Ishikawa (cell line): ENCODE results near the gene MED28.

Experiments used
- CEBPB ChIP-seq: IDR thresholded peaks from 2 replicates; pipeline ENCODE4 v1.6.1; 2012
- CREB1 ChIP-seq: IDR thresholded peaks from 2 replicates; pipeline ENCODE4 v1.6.1; 2012; ENCODE audit warnings: low read depth
- EGR1 ChIP-seq: IDR thresholded peaks from 2 replicates; pipeline ENCODE4 v1.6.1; 2012
- EP300 ChIP-seq: IDR thresholded peaks from 2 replicates; pipeline ENCODE4 v1.6.1; 2012; ENCODE audit warnings: borderline replicate concordance
- FOXM1 ChIP-seq: IDR thresholded peaks from 2 replicates; pipeline ENCODE4 v1.6.1; 2012; ENCODE audit warnings: low read depth, borderline replicate concordance
- NFIC ChIP-seq: IDR thresholded peaks from 2 replicates; pipeline ENCODE4 v1.6.1; 2012
- RAD21 ChIP-seq: IDR thresholded peaks from 2 replicates; pipeline ENCODE4 v1.6.1; 2012; ENCODE audit warnings: low read depth
- TAF1 ChIP-seq: IDR thresholded peaks from 2 replicates; pipeline ENCODE4 v1.6.1; 2012; ENCODE audit warnings: low read depth, mild to moderate bottlenecking
- TCF12 ChIP-seq: IDR thresholded peaks from 2 replicates; pipeline ENCODE4 v1.6.1; 2012; ENCODE audit warnings: low read depth
- TEAD4 ChIP-seq: IDR thresholded peaks from 2 replicates; pipeline ENCODE4 v1.6.1; 2012
- YY1 ChIP-seq: IDR thresholded peaks from 2 replicates; pipeline ENCODE4 v1.6.1; 2012; ENCODE audit warnings: low read depth
- ZBTB7A ChIP-seq: IDR thresholded peaks from 2 replicates; pipeline ENCODE4 v1.6.1; 2012; ENCODE audit warnings: low read depth
- TF ChIP-seq, protein P1 (sequence below): IDR thresholded peaks from 2 replicates; pipeline ENCODE4 v1.6.1; 2012
- TF ChIP-seq, protein P2 (sequence below): IDR thresholded peaks from 2 replicates; pipeline ENCODE4 v1.6.1; 2012; ENCODE audit warnings: low read depth, mild to moderate bottlenecking
- TF ChIP-seq, protein P3 (sequence below): IDR thresholded peaks from 2 replicates; pipeline ENCODE4 v1.6.1; 2012

The MED28 gene

DNA sequence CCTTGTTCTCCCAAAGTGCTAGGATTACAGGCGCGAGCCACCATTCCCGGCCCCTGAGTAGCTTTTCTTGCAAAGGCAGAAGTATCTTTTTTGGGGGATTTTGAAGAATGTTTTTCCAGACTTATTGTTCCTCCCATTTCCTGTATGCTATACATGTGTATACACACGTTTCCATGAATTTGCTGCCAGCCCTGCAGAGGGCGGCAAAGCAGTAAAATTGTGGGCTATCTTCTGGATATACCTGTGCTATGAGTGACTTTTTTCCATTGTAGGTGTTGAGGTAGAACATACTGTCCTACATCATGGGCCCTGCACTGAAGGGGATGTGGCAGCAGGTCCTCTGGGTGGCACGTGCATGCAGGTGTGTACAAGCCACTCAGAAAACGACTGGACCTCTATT lies 16.9 kb upstream of the MED28 start:
- TF ChIP-seq TEAD4 (no peak), CEBPB (no peak), CREB1 (no peak), NFIC (no peak), EP300 (no peak), RAD21 (peak; percentile 38; the same call in 1 of the 2 replicates), TAF1 (no peak)
- TF ChIP-seq, protein P1, sequence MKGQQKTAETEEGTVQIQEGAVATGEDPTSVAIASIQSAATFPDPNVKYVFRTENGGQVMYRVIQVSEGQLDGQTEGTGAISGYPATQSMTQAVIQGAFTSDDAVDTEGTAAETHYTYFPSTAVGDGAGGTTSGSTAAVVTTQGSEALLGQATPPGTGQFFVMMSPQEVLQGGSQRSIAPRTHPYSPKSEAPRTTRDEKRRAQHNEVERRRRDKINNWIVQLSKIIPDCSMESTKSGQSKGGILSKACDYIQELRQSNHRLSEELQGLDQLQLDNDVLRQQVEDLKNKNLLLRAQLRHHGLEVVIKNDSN: no peak

DNA sequence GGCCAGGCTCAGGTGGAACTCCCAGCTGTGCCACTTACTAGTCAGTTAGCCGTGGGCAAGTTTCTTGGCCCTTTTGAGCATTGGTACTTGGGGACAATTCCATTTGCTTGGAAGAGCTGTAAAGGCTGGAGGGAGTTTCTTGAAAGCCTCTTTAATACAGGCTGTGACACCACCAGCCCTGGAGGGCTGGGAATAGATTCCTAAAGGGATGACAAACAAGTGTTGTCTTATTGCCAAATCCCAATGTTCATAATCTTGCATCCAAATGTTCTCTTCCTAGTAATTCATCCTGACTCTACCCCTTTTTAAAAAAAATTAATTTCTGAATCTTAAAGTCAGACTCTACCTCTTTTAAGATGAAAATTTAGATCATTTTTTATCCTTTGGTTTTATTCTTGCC lies 14.6 kb upstream of the MED28 start:
- TF ChIP-seq EP300: no peak
- TF ChIP-seq TCF12: no peak
- no peak for TF ChIP-seq FOXM1
- TF ChIP-seq, protein P2, sequence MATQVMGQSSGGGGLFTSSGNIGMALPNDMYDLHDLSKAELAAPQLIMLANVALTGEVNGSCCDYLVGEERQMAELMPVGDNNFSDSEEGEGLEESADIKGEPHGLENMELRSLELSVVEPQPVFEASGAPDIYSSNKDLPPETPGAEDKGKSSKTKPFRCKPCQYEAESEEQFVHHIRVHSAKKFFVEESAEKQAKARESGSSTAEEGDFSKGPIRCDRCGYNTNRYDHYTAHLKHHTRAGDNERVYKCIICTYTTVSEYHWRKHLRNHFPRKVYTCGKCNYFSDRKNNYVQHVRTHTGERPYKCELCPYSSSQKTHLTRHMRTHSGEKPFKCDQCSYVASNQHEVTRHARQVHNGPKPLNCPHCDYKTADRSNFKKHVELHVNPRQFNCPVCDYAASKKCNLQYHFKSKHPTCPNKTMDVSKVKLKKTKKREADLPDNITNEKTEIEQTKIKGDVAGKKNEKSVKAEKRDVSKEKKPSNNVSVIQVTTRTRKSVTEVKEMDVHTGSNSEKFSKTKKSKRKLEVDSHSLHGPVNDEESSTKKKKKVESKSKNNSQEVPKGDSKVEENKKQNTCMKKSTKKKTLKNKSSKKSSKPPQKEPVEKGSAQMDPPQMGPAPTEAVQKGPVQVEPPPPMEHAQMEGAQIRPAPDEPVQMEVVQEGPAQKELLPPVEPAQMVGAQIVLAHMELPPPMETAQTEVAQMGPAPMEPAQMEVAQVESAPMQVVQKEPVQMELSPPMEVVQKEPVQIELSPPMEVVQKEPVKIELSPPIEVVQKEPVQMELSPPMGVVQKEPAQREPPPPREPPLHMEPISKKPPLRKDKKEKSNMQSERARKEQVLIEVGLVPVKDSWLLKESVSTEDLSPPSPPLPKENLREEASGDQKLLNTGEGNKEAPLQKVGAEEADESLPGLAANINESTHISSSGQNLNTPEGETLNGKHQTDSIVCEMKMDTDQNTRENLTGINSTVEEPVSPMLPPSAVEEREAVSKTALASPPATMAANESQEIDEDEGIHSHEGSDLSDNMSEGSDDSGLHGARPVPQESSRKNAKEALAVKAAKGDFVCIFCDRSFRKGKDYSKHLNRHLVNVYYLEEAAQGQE: no peak
- TF ChIP-seq TEAD4: no peak
- no peak for TF ChIP-seq CEBPB
- no peak for TF ChIP-seq EGR1
- no peak for TF ChIP-seq YY1

DNA sequence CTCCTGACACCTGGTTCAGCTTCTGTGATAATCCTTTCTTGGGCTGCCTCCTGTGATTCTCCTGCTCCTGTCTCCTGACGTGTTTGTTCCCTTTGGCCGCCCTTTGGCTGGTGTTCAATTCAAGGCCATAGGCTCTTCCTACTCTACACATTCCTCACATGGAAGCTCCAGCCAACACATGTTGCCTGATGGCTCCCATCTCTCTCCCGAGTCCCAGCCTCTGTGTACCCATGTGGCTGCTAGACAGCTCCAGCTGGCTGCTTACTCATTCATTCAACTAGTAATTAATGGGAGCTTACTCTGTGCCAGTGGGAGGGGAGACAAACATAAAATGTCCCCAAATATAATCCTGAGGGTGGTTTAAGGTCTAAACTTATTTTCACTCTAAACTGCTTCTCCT lies 9.2 kb upstream of the MED28 start:
- TF ChIP-seq, protein P3, sequence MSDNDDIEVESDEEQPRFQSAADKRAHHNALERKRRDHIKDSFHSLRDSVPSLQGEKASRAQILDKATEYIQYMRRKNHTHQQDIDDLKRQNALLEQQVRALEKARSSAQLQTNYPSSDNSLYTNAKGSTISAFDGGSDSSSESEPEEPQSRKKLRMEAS: no peak
- TF ChIP-seq TEAD4 (no peak), YY1 (no peak), EP300 (no peak), ZBTB7A (no peak), CREB1 (no peak), NFIC (no peak), EGR1 (no peak), TCF12 (no peak), RAD21 (no peak), FOXM1 (no peak), TAF1 (no peak), CEBPB (no peak)
- TF ChIP-seq, protein P1: no peak
- TF ChIP-seq, protein P2: no peak

DNA sequence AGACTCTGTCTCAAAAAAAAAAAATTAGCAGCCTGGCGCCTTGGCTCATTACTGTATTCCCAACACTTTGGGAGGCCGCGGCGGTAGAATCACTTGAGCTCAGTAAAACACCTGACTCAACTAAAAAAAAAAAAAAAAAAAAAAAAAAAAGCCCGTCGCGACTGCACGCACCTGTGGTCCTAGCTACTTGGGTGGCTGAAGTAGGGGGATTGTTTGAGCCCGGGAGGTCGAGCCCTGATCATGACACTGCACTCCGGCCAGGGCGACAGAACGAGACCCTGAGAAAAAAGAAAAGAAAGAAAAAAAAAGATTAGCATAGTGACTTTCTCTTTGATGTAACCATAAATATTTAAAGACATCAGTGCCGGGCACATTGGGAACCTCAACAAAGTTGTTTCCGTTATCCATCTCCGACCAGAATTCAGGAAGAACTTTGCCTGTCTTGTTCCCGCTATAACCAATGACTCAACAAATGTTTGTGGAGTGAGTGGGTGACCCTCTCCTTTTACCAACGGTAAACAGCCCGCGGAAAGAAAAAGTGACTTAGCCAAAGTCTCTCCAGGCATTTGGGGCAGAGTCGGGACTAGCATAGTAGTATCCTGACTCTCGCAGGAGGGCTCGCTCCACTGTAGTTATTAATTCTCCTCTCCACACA lies 553 bp upstream of the MED28 start:
- TF ChIP-seq CREB1 (no peak), EP300 (no peak), TEAD4 (no peak)
- TF ChIP-seq, protein P1: no peak
- TF ChIP-seq, protein P3: no peak

DNA sequence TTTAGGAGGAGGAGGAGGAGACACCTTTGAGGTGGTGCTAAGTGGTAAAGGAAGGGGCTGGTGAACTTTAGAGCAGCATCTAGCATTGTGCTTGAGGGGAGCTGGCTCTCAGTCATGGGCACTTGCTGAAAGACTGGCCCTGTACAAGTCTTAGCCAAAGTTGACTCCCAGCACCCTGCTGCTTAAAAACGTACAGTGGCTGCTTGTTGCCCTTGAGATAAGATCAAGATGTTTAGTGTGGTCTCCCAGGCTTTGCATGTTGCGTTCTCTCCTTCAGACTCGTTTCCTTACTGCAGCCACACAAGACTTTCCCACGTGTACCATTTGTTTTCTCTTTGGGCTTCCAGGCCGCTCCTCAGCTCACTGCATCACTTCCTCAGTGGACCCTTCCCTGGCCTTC lies 1.8 kb downstream of the MED28 start:
- TF ChIP-seq RAD21 (no peak), ZBTB7A (no peak), NFIC (no peak), CREB1 (no peak), TCF12 (no peak), TAF1 (no peak), FOXM1 (no peak), EGR1 (no peak), EP300 (no peak), TEAD4 (no peak), CEBPB (no peak)
- TF ChIP-seq, protein P3: no peak

DNA sequence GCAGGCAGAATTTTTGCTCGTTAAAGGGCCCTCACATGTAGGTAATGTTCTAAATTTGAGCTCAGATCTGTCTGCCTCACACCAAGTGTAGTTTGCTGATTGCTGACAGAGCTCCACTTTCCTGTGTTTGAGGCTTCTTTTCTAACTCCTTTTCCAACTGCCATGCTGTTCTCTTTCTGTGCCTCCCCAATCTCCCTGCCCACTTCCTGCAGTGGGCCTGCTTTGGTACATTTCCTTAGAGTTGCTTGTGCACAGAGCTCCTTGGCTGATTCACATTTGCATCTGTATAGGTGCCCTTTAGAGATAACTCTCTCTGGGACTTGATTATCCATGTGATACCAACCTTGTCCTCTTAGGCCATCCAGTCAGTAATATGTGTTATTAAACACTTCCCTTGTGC lies 4.5 kb downstream of the MED28 start:
- no peak for TF ChIP-seq TEAD4
- no peak for TF ChIP-seq TCF12
- no peak for TF ChIP-seq CEBPB
- no peak for TF ChIP-seq TAF1
